ENCODE data around the gene LAMC2.

- no peak for TF ChIP-seq CTCF (conservative IDR thresholded peaks at IDR 0.05; ENCODE audit: low read length)
- no peak for TF ChIP-seq EZH2phosphoT487 (IDR thresholded peaks at IDR 0.05; ENCODE audit: borderline replicate concordance, low read depth, low read length)
Measured at GRCh38 chr1:183242556-183242955, 56.5 kb downstream of the LAMC2 start.
